Tibial nerve (tissue), 3 donors: ENCODE data around the gene DUSP7.
"Not testable (repeated sequence)": the region's sequence is repeated elsewhere in the genome, so short reads cannot be mapped to it uniquely, and the experiment has no call there.

Experiments
- POLR2A ChIP-seq, 2 donors: fragments of 450-650 bp; IDR thresholded peaks; one replicate each; pipeline ENCODE4 v1.6.1; 2017; ENCODE audit warnings: antibody characterized with exemption in 2 of 2, mild to moderate bottlenecking in 2 of 2, moderate library complexity in 2 of 2
- TF ChIP-seq, protein P1 (sequence below), 5 experiments: fragments of 200-600 bp in 3 of 5; fragments of 450-650 bp in 2 of 5; sonication (generic) in 3 of 5; IDR thresholded peaks; one replicate each; pipeline ENCODE4 v1.5.1; 2016 to 2019; ENCODE audit warnings: antibody characterized with exemption in 5 of 5, mild to moderate bottlenecking in 3 of 5, moderate library complexity in 2 of 5

- not testable (repeated sequence) for TF ChIP-seq POLR2A (IDR thresholded peaks at IDR 0.05)
- TF ChIP-seq, protein P1, sequence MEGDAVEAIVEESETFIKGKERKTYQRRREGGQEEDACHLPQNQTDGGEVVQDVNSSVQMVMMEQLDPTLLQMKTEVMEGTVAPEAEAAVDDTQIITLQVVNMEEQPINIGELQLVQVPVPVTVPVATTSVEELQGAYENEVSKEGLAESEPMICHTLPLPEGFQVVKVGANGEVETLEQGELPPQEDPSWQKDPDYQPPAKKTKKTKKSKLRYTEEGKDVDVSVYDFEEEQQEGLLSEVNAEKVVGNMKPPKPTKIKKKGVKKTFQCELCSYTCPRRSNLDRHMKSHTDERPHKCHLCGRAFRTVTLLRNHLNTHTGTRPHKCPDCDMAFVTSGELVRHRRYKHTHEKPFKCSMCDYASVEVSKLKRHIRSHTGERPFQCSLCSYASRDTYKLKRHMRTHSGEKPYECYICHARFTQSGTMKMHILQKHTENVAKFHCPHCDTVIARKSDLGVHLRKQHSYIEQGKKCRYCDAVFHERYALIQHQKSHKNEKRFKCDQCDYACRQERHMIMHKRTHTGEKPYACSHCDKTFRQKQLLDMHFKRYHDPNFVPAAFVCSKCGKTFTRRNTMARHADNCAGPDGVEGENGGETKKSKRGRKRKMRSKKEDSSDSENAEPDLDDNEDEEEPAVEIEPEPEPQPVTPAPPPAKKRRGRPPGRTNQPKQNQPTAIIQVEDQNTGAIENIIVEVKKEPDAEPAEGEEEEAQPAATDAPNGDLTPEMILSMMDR (IDR thresholded peaks at IDR 0.05), result not testable (repeated sequence)
These were observed 22.6 kb downstream of the DUSP7 start for GRCh38 chr3:52033748-52034147.
